Natural killer cell (primary cell): ENCODE data around the gene PDE4B. TPM values are rescaled to one million over a fixed set of nuclear protein-coding genes. Genes with fewer than 3 reads are reported as not detected.

Source experiments
- ATAC-seq, 3 donors: fragments of 150-1000 bp in 2 of 3; fragments of 200-7000 bp in 1 of 3; cut with Tn5 transposase; 1 replicate in 1 of 3; 2 replicates in 2 of 3; pipeline ENCODE4 v1.10.0; 2021; ENCODE audit warnings: mild to moderate bottlenecking in 2 of 3, moderate library complexity in 2 of 3
- DNase-seq, 2 donors: peaks; one replicate each; pipeline versions ENCODE4 v3.0.0 to v3.0.0-alpha.2; 2013 to 2021; ENCODE audit warnings: mixed read lengths in 1 of 2
- H3K27ac ChIP-seq: one replicate; pipeline ENCODE4 v1.5.1; 2013; ENCODE audit warnings: mild to moderate bottlenecking, low read length
- H3K27me3 ChIP-seq: one replicate; pipeline ENCODE4 v1.6.1; 2013; ENCODE audit warnings: low read length; ENCODE audit not compliant: control insufficient read depth, insufficient read depth
- H3K36me3 ChIP-seq: one replicate; pipeline ENCODE4 v1.6.1; 2013; ENCODE audit warnings: low read length; ENCODE audit not compliant: control insufficient read depth, insufficient read depth
- H3K4me1 ChIP-seq: one replicate; pipeline ENCODE4 v1.6.1; 2013; ENCODE audit warnings: low read length; ENCODE audit not compliant: control insufficient read depth, insufficient read depth
- H3K4me3 ChIP-seq: one replicate; pipeline ENCODE4 v1.5.1; 2013; ENCODE audit warnings: low read length
- H3K9me3 ChIP-seq: one replicate; pipeline ENCODE4 v1.6.1; 2013; ENCODE audit warnings: low read length; ENCODE audit not compliant: control insufficient read depth, insufficient read depth
- H3K27ac Mint-ChIP-seq, 2 donors: one replicate each; pipeline ENCODE4 v1.8.0; 2022; ENCODE audit warnings: mild to moderate bottlenecking in 2 of 2, mixed read lengths in 2 of 2, moderate library complexity in 1 of 2
- H3K27me3 Mint-ChIP-seq, 2 donors: one replicate each; pipeline ENCODE4 v1.8.0; 2022; ENCODE audit warnings: low read depth in 2 of 2, mixed read lengths in 2 of 2
- H3K36me3 Mint-ChIP-seq: one replicate; pipeline ENCODE4 v1.8.0; 2022; ENCODE audit warnings: mixed read lengths
- H3K4me1 Mint-ChIP-seq, 2 donors: one replicate each; pipeline ENCODE4 v1.8.0; 2022; ENCODE audit warnings: mixed read lengths in 2 of 2
- H3K4me3 Mint-ChIP-seq: one replicate; pipeline ENCODE4 v1.8.0; 2022; ENCODE audit warnings: mild to moderate bottlenecking, moderate library complexity, mixed read lengths
- H3K9me3 Mint-ChIP-seq, 2 donors: one replicate each; pipeline ENCODE4 v1.8.0; 2022; ENCODE audit warnings: mixed read lengths in 2 of 2
- WGBS: methylation state at CpG from one replicate; pipeline ENCODE4 v1.1.7; 2013; ENCODE audit warnings: missing lambda C conversion rate; ENCODE audit not compliant: insufficient coverage; 5-methylcytosine and 5-hydroxymethylcytosine counted together
- intact Hi-C: fragments of 100-400 bp; cut with micrococcal nuclease; formaldehyde crosslinking; loops from one replicate; pipeline ENCODE4 v1.14.2; 2022
- total RNA-seq, 4 donors: library from RNA; stranded (reverse); fragments of 120-200 nt in 1 of 4; gene quantifications; one replicate each; pipeline versions ENCODE4 v1.2.3 to v1.2.4, GENCODE V29; 2013 to 2022
- TF ChIP-seq, protein P1 (sequence below): fragments of 200-600 bp; IDR thresholded peaks from one replicate; pipeline ENCODE4 v1.8.0; 2022; ENCODE audit warnings: antibody characterized with exemption

Gene PDE4B
- total RNA-seq, 3 donors from 2014 or later (not counting 1 experiment from before 2014, with no cell fraction given), result 18.0 to 42.4 (median 25.5) TPM

DNA sequence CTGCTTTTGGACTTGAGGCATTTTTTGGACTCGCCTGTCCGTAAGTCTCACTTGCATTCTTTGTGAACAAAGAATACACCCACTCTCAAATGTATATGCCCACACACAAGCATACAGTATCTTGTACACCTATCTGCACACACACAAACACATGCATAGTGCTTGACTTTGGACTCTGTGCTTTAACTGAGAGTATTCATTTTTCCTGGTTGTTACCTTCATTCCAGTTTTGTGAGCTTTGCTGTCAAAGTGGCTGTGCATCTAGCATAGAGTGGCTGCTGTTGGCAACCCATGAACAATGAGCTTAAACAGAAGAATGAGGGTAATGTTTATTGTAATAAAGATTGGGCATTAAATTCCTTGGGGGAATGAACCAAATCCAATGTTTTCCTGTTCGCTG lies 199.0 kb downstream of the PDE4B start:
- H3K4me3 Mint-ChIP-seq, result no peak overlapping the region
- peaks cover 0 to 12% of the 10 kb centered on the region in 2 donors for H3K27me3 Mint-ChIP-seq
- no peaks in the 10 kb centered on the region for H3K9me3 ChIP-seq
- ATAC-seq, result no peak
- H3K4me1 Mint-ChIP-seq, result no peaks in the 10 kb centered on the region
- no peaks in the 10 kb centered on the region for H3K4me1 ChIP-seq
- no peak overlapping the region for H3K4me3 ChIP-seq
- H3K27ac ChIP-seq, result no peak overlapping the region
- no peaks in the 10 kb centered on the region for H3K27me3 ChIP-seq
- TF ChIP-seq, protein P1, sequence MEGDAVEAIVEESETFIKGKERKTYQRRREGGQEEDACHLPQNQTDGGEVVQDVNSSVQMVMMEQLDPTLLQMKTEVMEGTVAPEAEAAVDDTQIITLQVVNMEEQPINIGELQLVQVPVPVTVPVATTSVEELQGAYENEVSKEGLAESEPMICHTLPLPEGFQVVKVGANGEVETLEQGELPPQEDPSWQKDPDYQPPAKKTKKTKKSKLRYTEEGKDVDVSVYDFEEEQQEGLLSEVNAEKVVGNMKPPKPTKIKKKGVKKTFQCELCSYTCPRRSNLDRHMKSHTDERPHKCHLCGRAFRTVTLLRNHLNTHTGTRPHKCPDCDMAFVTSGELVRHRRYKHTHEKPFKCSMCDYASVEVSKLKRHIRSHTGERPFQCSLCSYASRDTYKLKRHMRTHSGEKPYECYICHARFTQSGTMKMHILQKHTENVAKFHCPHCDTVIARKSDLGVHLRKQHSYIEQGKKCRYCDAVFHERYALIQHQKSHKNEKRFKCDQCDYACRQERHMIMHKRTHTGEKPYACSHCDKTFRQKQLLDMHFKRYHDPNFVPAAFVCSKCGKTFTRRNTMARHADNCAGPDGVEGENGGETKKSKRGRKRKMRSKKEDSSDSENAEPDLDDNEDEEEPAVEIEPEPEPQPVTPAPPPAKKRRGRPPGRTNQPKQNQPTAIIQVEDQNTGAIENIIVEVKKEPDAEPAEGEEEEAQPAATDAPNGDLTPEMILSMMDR, result no peak
- H3K27ac Mint-ChIP-seq, result no peak overlapping the region
- no peak for DNase-seq
- no peaks in the 10 kb centered on the region for H3K9me3 Mint-ChIP-seq
- no peaks in the 10 kb centered on the region for H3K36me3 ChIP-seq
- intact Hi-C loops, result no loop called here
- WGBS, result 93% methylated on average over 3 of the region's 3 CpGs
- H3K36me3 Mint-ChIP-seq, result no peaks in the 10 kb centered on the region

DNA sequence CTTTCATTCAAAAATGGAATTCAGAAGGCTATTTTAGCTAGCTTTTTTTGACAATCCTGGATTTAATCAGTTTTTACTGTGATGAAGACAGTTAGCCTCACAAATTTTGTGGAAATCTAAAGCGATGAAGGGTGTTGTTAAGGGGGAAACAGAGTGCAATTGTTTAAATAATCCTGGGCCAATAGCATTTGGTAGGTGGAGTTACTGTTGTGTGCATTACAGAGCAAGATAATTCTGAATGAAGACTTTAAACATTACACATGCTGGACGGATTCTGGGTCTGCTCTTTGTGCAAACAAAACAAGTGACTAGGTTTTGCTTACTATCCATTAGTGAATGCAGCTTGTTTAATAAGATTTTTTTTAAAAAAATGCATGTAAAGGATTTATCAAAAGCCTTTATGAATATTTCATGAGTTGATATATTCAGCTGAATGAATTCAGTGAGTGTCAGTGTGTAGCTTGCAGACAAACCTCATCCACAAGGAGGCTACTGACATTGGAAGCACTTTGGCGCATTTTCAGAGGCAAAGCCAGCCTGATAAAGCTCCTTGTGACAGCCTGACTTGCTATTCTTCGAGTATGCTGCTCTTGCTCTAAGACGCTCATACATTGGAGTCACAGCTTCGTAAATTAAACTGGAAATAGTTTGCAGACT lies 199.6 kb downstream of the PDE4B start:
- Histone ChIP-seq H3K27me3 (no peaks in the 10 kb centered on the region), H3K36me3 (no peaks in the 10 kb centered on the region), H3K4me3 (no peak overlapping the region), H3K4me1 (no peaks in the 10 kb centered on the region), H3K27ac (no peak overlapping the region), H3K9me3 (no peaks in the 10 kb centered on the region)
- Mint-ChIP-seq H3K27ac (no peak overlapping the region), H3K9me3 (no peaks in the 10 kb centered on the region), H3K27me3 (peaks cover 0 to 12% of the 10 kb centered on the region in 2 donors), H3K4me1 (no peaks in the 10 kb centered on the region), H3K36me3 (no peaks in the 10 kb centered on the region), H3K4me3 (no peak overlapping the region)
- no peak for DNase-seq
- intact Hi-C loops, result no loop called here
- WGBS, result 83% methylated on average over 6 of the region's 6 CpGs
- TF ChIP-seq, protein P1, result no peak
- ATAC-seq, result no peak

GRCh38 chr1:65992831-65993271 lies 200.2 kb downstream of the PDE4B start:
- intact Hi-C loops, result no loop called here
- TF ChIP-seq, protein P1, result no peak
- no peaks in the 10 kb centered on the region for H3K27me3 ChIP-seq
- ATAC-seq (no peak), DNase-seq (no peak)
- H3K27ac Mint-ChIP-seq, result no peak overlapping the region
- no peak overlapping the region for H3K4me3 ChIP-seq
- WGBS, result 93% methylated on average over 7 of the region's 7 CpGs
- H3K27me3 Mint-ChIP-seq, result peaks cover 4 to 12% of the 10 kb centered on the region in 2 donors
- H3K4me1 Mint-ChIP-seq, result no peaks in the 10 kb centered on the region
- no peaks in the 10 kb centered on the region for H3K4me1 ChIP-seq
- H3K27ac ChIP-seq, result no peak overlapping the region
- H3K9me3 ChIP-seq, result no peaks in the 10 kb centered on the region
- no peak overlapping the region for H3K4me3 Mint-ChIP-seq
- no peaks in the 10 kb centered on the region for H3K9me3 Mint-ChIP-seq
- no peaks in the 10 kb centered on the region for H3K36me3 Mint-ChIP-seq
- H3K36me3 ChIP-seq, result no peaks in the 10 kb centered on the region

DNA sequence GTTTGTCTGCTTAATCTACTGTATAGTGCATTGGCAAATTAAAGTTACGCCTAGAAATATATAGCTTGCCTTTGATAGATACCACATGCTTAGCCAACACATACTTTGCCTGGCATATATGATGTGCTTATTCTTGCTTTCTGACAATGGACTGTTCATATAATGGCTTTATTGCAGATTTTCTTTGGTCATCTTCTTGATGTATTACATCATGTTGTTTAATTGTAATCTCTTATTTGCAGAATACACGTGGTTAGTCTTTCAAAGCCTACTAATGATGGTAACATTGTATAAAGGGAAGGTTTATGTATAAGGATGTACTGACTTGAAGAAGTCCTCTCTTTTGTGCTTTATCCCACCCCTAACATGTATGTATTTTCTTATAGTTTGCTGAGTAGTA lies 201.5 kb downstream of the PDE4B start:
- Mint-ChIP-seq H3K36me3 (no peaks in the 10 kb centered on the region), H3K27me3 (peaks cover 6 to 12% of the 10 kb centered on the region in 2 donors), H3K4me1 (no peaks in the 10 kb centered on the region), H3K9me3 (no peaks in the 10 kb centered on the region), H3K27ac (no peak overlapping the region), H3K4me3 (no peak overlapping the region)
- DNase-seq, result no peak
- Histone ChIP-seq H3K27ac (no peak overlapping the region), H3K4me3 (no peak overlapping the region), H3K4me1 (no peaks in the 10 kb centered on the region), H3K9me3 (no peaks in the 10 kb centered on the region), H3K36me3 (no peaks in the 10 kb centered on the region), H3K27me3 (no peaks in the 10 kb centered on the region)
- intact Hi-C loops, result no loop called here
- TF ChIP-seq, protein P1, result no peak
- WGBS, result no CpG with 5 or more reads among the region's 2 CpGs
- no peak for ATAC-seq
